Ectodermal cell (in vitro differentiated cells): Measurements from ENCODE around the gene LGMN.

Experiments used
- H3K27ac ChIP-seq: 2 replicates; pipeline ENCODE4 v1.7.0; 2013; ENCODE audit warnings: mild to moderate bottlenecking, low read depth, low read length; ENCODE audit not compliant: insufficient read depth, poor library complexity, severe bottlenecking
- H3K27me3 ChIP-seq: 2 replicates; pipeline ENCODE4 v1.7.0; 2013; ENCODE audit warnings: mild to moderate bottlenecking, low read length; ENCODE audit not compliant: insufficient read depth, control insufficient read depth, poor library complexity, severe bottlenecking
- H3K36me3 ChIP-seq: one replicate; pipeline ENCODE4 v1.7.0; 2013; ENCODE audit warnings: low read length; ENCODE audit not compliant: control insufficient read depth, insufficient read depth
- H3K4me1 ChIP-seq: one replicate; pipeline ENCODE4 v1.7.0; 2013; ENCODE audit warnings: low read length; ENCODE audit not compliant: control insufficient read depth, insufficient read depth
- H3K4me3 ChIP-seq: 2 replicates; pipeline ENCODE4 v1.7.0; 2013; ENCODE audit warnings: low read depth, low read length, control low read depth; ENCODE audit not compliant: insufficient read depth
- H3K9me3 ChIP-seq: 2 replicates; pipeline ENCODE4 v1.7.0; 2013; ENCODE audit warnings: mild to moderate bottlenecking, low read length, moderate library complexity; ENCODE audit not compliant: control insufficient read depth
- WGBS, 2 experiments: methylation state at CpG; one replicate each; pipeline ENCODE4 v1.1.7; 2013; ENCODE audit warnings: missing lambda C conversion rate in 2 of 2; 5-methylcytosine and 5-hydroxymethylcytosine counted together

The LGMN gene

DNA sequence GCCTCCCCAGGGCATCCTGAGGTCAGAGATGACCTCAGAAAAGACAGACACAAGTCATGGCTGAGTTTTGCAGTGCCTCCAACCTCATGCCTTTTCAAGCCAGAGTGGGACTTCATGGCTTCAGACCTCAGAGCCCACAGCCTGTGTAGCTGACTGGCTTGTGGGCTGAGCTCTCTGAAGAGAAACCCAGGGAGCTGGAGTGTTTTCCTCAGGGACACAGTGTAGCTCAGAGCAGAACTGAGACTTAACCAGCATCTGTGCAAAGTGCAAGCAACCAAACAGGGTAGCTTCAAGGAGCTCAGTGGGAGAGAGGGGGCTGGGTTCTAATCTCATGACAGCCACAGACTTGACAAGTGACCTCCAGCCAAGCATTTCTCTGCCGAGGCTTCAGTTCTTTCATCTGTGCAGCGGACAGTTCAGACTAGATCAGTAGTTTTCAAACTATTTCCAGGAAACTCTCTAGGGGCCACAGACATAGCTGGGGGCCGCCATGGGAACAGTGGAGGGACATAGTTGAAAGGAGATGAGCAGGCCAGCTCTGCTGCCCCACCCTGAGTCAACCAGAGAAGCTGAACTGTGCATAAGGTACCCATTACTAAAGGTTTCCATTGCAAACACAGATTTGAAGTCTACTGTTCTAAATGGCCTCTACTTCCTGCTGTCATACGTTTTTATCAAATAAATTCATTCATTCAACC lies 80.0 kb downstream of the LGMN start:
- WGBS, 2 experiments: 85 to 88% methylated on average over 4 of the region's 4 CpGs
- no peaks in the 10 kb centered on the region for H3K9me3 ChIP-seq
- H3K4me3 ChIP-seq: no peak overlapping the region
- H3K27ac ChIP-seq: no peak overlapping the region
- no peaks in the 10 kb centered on the region for H3K27me3 ChIP-seq
- no peaks in the 10 kb centered on the region for H3K36me3 ChIP-seq
- peaks cover 6% of the 10 kb centered on the region for H3K4me1 ChIP-seq

DNA sequence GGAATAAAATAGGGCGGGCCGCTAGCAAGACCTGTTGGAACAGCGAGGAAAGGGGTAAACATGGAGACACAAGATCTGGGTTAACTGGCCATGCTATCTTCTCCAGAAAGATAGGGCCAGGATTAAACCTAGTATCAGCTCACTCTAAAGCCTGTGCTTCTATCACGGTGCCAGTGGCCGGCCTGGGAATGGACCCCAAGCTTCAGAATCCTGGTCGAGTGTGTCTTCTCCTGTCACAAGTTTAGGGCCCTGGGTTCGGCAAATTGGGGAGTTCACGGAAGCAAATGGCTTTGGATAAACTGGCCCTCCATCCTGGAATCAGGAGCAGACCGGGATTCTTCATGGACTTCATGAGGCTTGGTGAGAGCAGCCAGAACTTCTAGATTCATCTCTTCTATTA lies 82.2 kb downstream of the LGMN start:
- H3K36me3 ChIP-seq: no peaks in the 10 kb centered on the region
- H3K27me3 ChIP-seq: no peaks in the 10 kb centered on the region
- H3K27ac ChIP-seq: no peak overlapping the region
- 94 to 95% methylated on average over 9 of the region's 9 CpGs for WGBS, 2 experiments
- no peaks in the 10 kb centered on the region for H3K9me3 ChIP-seq
- no peak overlapping the region for H3K4me3 ChIP-seq
- H3K4me1 ChIP-seq: peaks cover 10% of the 10 kb centered on the region

DNA sequence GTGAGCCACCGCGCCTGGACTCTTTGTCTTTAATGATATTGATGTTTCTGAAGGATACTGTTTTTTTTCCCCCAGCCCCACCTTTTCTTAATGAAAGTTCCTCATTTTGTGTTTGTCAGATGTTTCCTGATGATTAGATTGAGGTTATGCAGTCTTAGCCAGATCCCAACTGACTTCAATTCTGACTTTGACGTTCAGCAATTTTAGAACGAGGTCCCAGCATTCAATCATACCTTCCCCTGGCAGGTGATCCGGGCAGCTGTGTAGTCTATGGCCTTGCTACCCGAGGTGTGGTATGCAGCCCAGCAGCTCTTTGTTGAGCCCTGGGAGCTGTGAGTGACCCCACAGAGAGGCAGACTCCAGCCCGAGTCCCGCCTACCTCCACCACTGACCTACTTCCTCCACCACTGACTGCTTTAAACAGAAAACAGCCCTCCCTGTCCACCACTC lies 82.7 kb downstream of the LGMN start:
- Histone ChIP-seq H3K4me3 (no peak overlapping the region), H3K9me3 (no peaks in the 10 kb centered on the region), H3K27me3 (no peaks in the 10 kb centered on the region), H3K36me3 (no peaks in the 10 kb centered on the region), H3K27ac (no peak overlapping the region), H3K4me1 (peaks cover 10% of the 10 kb centered on the region)
- WGBS, 2 experiments: 67 to 73% methylated on average over 8 of the region's 8 CpGs

DNA sequence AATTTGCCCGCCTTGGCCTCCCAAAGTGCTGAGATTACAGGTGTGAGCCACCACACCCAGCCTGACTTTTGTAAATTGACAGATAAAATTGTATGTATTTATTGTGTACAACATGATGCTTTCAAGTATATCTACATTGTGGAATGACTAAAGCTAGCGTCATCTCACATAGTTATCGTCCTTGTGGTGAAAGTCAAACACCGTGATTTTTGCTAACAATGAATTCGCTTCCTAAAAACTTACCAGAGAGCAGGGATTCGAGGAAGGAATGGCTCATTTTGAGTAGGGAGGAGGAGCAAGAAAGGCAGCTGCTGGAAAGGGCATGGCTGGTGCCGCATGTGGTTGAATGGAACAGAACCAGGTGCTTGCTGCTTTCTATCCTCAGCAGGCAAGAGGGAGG lies 85.4 kb downstream of the LGMN start:
- Histone ChIP-seq H3K36me3 (no peaks in the 10 kb centered on the region), H3K27me3 (no peaks in the 10 kb centered on the region), H3K4me3 (no peak overlapping the region), H3K27ac (no peak overlapping the region), H3K9me3 (no peaks in the 10 kb centered on the region), H3K4me1 (peaks cover 10% of the 10 kb centered on the region)
- 95 to 97% methylated on average over 7 of the region's 7 CpGs for WGBS, 2 experiments

DNA sequence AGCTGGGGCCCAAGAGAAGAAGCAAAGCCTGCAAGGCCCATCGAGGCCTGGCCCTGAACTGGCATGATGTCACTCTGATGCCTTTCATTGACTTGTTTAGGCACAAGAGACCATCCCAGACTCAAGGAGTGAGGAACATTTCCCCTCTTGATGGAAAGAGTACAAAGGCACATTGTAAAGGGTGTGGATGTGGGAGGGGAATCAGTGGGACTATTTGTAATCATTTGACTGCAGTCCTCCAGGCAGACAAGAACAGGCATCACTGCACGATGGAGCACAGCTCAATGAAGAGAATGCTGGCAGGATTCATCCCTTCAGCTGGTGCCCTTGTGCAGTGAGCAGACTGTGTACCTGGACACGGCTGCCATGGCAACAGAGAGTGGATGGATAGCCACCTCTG lies 87.9 kb downstream of the LGMN start:
- Histone ChIP-seq H3K27me3 (no peaks in the 10 kb centered on the region), H3K27ac (no peak overlapping the region), H3K4me3 (no peak overlapping the region), H3K36me3 (no peaks in the 10 kb centered on the region), H3K4me1 (peaks cover 4% of the 10 kb centered on the region), H3K9me3 (no peaks in the 10 kb centered on the region)
- WGBS, 2 experiments: 60 to 61% methylated on average over 3 of the region's 3 CpGs

GRCh38 chr14:92659765-92660561 lies 88.5 kb downstream of the LGMN start:
- no peaks in the 10 kb centered on the region for H3K27me3 ChIP-seq
- H3K4me3 ChIP-seq: no peak overlapping the region
- H3K4me1 ChIP-seq: peaks cover 4% of the 10 kb centered on the region
- 85% methylated on average over 11 of the region's 11 CpGs for WGBS, 2 experiments
- no peak overlapping the region for H3K27ac ChIP-seq
- H3K36me3 ChIP-seq: no peaks in the 10 kb centered on the region
- H3K9me3 ChIP-seq: no peaks in the 10 kb centered on the region

GRCh38 chr14:92658684-92659083 lies 89.7 kb downstream of the LGMN start:
- Histone ChIP-seq H3K9me3 (no peaks in the 10 kb centered on the region), H3K27ac (no peak overlapping the region), H3K4me1 (peaks cover 4% of the 10 kb centered on the region), H3K36me3 (no peaks in the 10 kb centered on the region), H3K27me3 (no peaks in the 10 kb centered on the region), H3K4me3 (no peak overlapping the region)

- peaks cover 4% of the 10 kb centered on the region for H3K4me1 ChIP-seq
- H3K9me3 ChIP-seq: no peaks in the 10 kb centered on the region
- no peaks in the 10 kb centered on the region for H3K27me3 ChIP-seq
- no peaks in the 10 kb centered on the region for H3K36me3 ChIP-seq
- no peak overlapping the region for H3K27ac ChIP-seq
- 87% methylated on average over 13 of the region's 13 CpGs for WGBS, 2 experiments
- H3K4me3 ChIP-seq: no peak overlapping the region
Measured at GRCh38 chr14:92658160-92658559, 90.3 kb downstream of the LGMN start.

DNA sequence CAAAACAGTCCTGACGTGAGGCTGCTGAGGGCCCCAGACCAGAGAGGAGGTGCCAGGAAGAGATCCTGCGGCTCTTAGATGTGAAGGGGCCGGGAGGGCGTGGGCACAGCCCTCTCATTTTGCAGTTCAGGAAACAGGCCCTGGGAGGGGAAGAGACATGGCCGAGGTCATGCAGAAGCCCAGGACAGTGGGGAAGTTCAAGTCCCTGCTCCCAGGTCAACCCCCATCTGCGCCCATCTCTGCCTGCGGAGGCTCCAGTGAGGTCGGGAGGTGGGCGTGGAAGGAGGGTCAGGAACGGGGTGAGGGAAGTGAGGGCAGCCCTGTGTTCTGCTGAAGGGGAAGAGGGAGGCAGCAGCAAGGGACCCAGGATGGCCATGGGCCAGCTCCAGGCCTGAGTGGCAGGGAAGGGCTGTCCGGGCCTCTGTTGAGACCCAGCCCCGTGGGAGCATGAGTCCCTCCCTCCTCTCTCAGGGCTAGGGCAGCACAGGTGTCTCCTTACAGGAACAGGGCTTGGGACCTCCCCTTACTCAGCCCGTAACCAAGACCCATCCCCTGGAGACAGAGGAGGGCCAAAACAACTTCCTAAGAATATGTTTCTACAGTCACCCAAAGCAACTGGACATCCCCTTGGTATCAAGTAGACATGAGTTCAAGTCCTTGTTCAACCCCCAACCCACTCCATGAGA lies 90.8 kb downstream of the LGMN start:
- Histone ChIP-seq H3K27me3 (no peaks in the 10 kb centered on the region), H3K27ac (no peak overlapping the region), H3K4me3 (no peak overlapping the region), H3K36me3 (no peaks in the 10 kb centered on the region), H3K4me1 (peaks cover 4% of the 10 kb centered on the region), H3K9me3 (no peaks in the 10 kb centered on the region)
- 85 to 86% methylated on average over 13 of the region's 13 CpGs for WGBS, 2 experiments
